LNCaP clone FGC (cell line): ENCODE data around the gene SPG11.
"Not testable (repeated sequence)": the region's sequence is repeated elsewhere in the genome, so short reads cannot be mapped to it uniquely, and the experiment has no call there.

Source experiments
- DNase-seq: peaks from one replicate; pipeline ENCODE4 v3.0.0-alpha.2; 2011; ENCODE audit warnings: low read depth
- H3K4me3 ChIP-seq: 2 replicates; pipeline ENCODE4 v1.5.1; 2011; ENCODE audit warnings: mild to moderate bottlenecking, low read depth, low read length, control low read depth
- CTCF ChIP-seq: IDR thresholded peaks from 2 replicates; pipeline ENCODE4 v1.5.1; 2012; ENCODE audit warnings: mild to moderate bottlenecking; ENCODE audit not compliant: control insufficient read depth, insufficient read depth; ENCODE audit errors: extremely low read depth

Gene SPG11

GRCh38 chr15:44545913-44546802 is 117.3 kb downstream of the SPG11 start:
- no peak for DNase-seq
- H3K4me3 ChIP-seq: no peak overlapping the region
- TF ChIP-seq CTCF: peak; percentile 37; the same call in 1 of the 2 replicates

GRCh38 chr15:44544745-44545144 is 118.7 kb downstream of the SPG11 start:
- not testable (repeated sequence) for DNase-seq, H3K4me3 ChIP-seq

- H3K4me3 ChIP-seq: no peak overlapping the region
- DNase-seq: no peak
- no peak for TF ChIP-seq CTCF
Measured at GRCh38 chr15:44542596-44542995, 120.9 kb downstream of the SPG11 start.

- DNase-seq: no peak
Measured at GRCh38 chr15:44541282-44541958, 122.0 kb downstream of the SPG11 start.

GRCh38 chr15:44537735-44538240 is 125.7 kb downstream of the SPG11 start:
- TF ChIP-seq CTCF: no peak
- peak; percentile 28 for DNase-seq
- peak overlapping the region; percentile 79 for H3K4me3 ChIP-seq

More at GRCh38 chr15:44541282-44541958, 122.0 kb downstream of the SPG11 start:
- no peak overlapping the region for H3K4me3 ChIP-seq
- no peak for TF ChIP-seq CTCF

- peak within 1 kb of the TSS; percentile 79 for H3K4me3 ChIP-seq
- peak; percentile 81 for DNase-seq
- no peak for TF ChIP-seq CTCF
Measured at GRCh38 chr15:44536962-44537734, 126.3 kb downstream of the SPG11 start, which contains the start of gene EIF3J. Gene EIF3J, plus strand, starts transcription at chr15:44537147. Its CDS starts 48 bp downstream, at chr15:44537195.
